ENCODE measurements around the gene LLGL2.

LLGL2 gene

GRCh38 chr17:75594499-75595283, 69.2 kb downstream of the LLGL2 start:
- Histone ChIP-seq H3K27ac (no peak overlapping the region), H3K4me1 (peaks cover 21% of the 10 kb centered on the region), H4K20me1 (peaks cover 83% of the 10 kb centered on the region), H3K4me2 (no peak overlapping the region), H3K4me3 (no peak overlapping the region), H3K36me3 (peaks cover 72% of the 10 kb centered on the region), H3K27me3 (no peaks in the 10 kb centered on the region), H3K9ac (no peak overlapping the region), H3K9me3 (no peaks in the 10 kb centered on the region)
- no peak for TF ChIP-seq Cebpa-rat (IDR thresholded peaks at IDR 0.05)

- H3K4me2 ChIP-seq = no peak overlapping the region
- H3K4me3 ChIP-seq = no peak overlapping the region
- no peak overlapping the region for H3K9ac ChIP-seq
- H3K4me1 ChIP-seq = peaks cover 14% of the 10 kb centered on the region
- H3K27me3 ChIP-seq = no peaks in the 10 kb centered on the region
- peaks cover 76% of the 10 kb centered on the region for H4K20me1 ChIP-seq
- no peak for TF ChIP-seq Cebpa-rat (IDR thresholded peaks at IDR 0.05)
- no peak overlapping the region for H3K27ac ChIP-seq
- peaks cover 67% of the 10 kb centered on the region for H3K36me3 ChIP-seq
- no peaks in the 10 kb centered on the region for H3K9me3 ChIP-seq
These were observed 69.9 kb downstream of the LLGL2 start for GRCh38 chr17:75595284-75595919.

GRCh38 chr17:75595920-75596313, 70.4 kb downstream of the LLGL2 start:
- Histone ChIP-seq H3K9ac (no peak overlapping the region), H3K27ac (no peak overlapping the region), H3K4me3 (no peak overlapping the region), H3K4me2 (no peak overlapping the region), H3K36me3 (peaks cover 61% of the 10 kb centered on the region), H4K20me1 (peaks cover 71% of the 10 kb centered on the region), H3K9me3 (no peaks in the 10 kb centered on the region), H3K4me1 (peaks cover 9% of the 10 kb centered on the region), H3K27me3 (no peaks in the 10 kb centered on the region)
- no peak for TF ChIP-seq Cebpa-rat (IDR thresholded peaks at IDR 0.05)

- Histone ChIP-seq H3K4me1 (0 out of 2 replicates have a peak, but pooled peaks cover 3% of the 10 kb centered on the region), H4K20me1 (peaks cover 68% of the 10 kb centered on the region), H3K4me2 (no peak overlapping the region), H3K4me3 (no peak overlapping the region), H3K27ac (no peak overlapping the region), H3K9me3 (no peaks in the 10 kb centered on the region), H3K36me3 (peaks cover 59% of the 10 kb centered on the region), H3K9ac (no peak overlapping the region), H3K27me3 (no peaks in the 10 kb centered on the region)
- no peak for TF ChIP-seq Cebpa-rat (IDR thresholded peaks at IDR 0.05)
These were observed 71.0 kb downstream of the LLGL2 start for GRCh38 chr17:75596320-75597087.

GRCh38 chr17:75601057-75601987, 75.8 kb downstream of the LLGL2 start:
- H3K9me3 ChIP-seq = no peaks in the 10 kb centered on the region
- H3K4me3 ChIP-seq = no peak overlapping the region
- H3K27me3 ChIP-seq = no peaks in the 10 kb centered on the region
- no peak for TF ChIP-seq Cebpa-rat (IDR thresholded peaks at IDR 0.05)
- no peak overlapping the region for H3K27ac ChIP-seq
- H3K4me2 ChIP-seq = no peak overlapping the region
- H4K20me1 ChIP-seq = peaks cover 39% of the 10 kb centered on the region
- H3K36me3 ChIP-seq = peaks cover 45% of the 10 kb centered on the region
- H3K9ac ChIP-seq = no peak overlapping the region
- H3K4me1 ChIP-seq = no peaks in the 10 kb centered on the region

GRCh38 chr17:75602644-75603043, 77.1 kb downstream of the LLGL2 start:
- Histone ChIP-seq H3K36me3 (peaks cover 41% of the 10 kb centered on the region), H3K4me2 (no peak overlapping the region), H3K4me3 (no peak overlapping the region)

GRCh38 chr17:75603123-75603522, 77.6 kb downstream of the LLGL2 start:
- Histone ChIP-seq H3K4me3 (no peak overlapping the region), H3K4me1 (no peaks in the 10 kb centered on the region), H3K4me2 (no peak overlapping the region), H4K20me1 (peaks cover 26% of the 10 kb centered on the region; the same call in 1 of the 2 replicates), H3K27ac (no peak overlapping the region), H3K9ac (no peak overlapping the region), H3K27me3 (no peaks in the 10 kb centered on the region), H3K9me3 (no peaks in the 10 kb centered on the region), H3K36me3 (peaks cover 45% of the 10 kb centered on the region)
- TF ChIP-seq Cebpa-rat (IDR thresholded peaks at IDR 0.05) = no peak

More at GRCh38 chr17:75602644-75603043, 77.1 kb downstream of the LLGL2 start:
- Histone ChIP-seq H3K4me1 (no peaks in the 10 kb centered on the region), H4K20me1 (peaks cover 26% of the 10 kb centered on the region; the same call in 1 of the 2 replicates), H3K27me3 (no peaks in the 10 kb centered on the region), H3K9ac (no peak overlapping the region), H3K9me3 (no peaks in the 10 kb centered on the region), H3K27ac (no peak overlapping the region)
- TF ChIP-seq Cebpa-rat (IDR thresholded peaks at IDR 0.05) = no peak

- no peaks in the 10 kb centered on the region for H3K27me3 ChIP-seq
- H3K4me1 ChIP-seq = no peaks in the 10 kb centered on the region
- no peak overlapping the region for H3K27ac ChIP-seq
- no peak overlapping the region for H3K9ac ChIP-seq
- H3K36me3 ChIP-seq = peaks cover 51% of the 10 kb centered on the region
- no peak overlapping the region for H3K4me2 ChIP-seq
- peaks cover 19% of the 10 kb centered on the region; the same call in 1 of the 2 replicates for H4K20me1 ChIP-seq
- TF ChIP-seq Cebpa-rat (IDR thresholded peaks at IDR 0.05) = no peak
- no peaks in the 10 kb centered on the region for H3K9me3 ChIP-seq
- no peak overlapping the region for H3K4me3 ChIP-seq
These were observed 78.7 kb downstream of the LLGL2 start for GRCh38 chr17:75604034-75604695.

Data from BLaER1 (cell line).